SK-N-SH (cell line): ENCODE results near the gene SPATA12. TPM values are rescaled to one million over a fixed set of nuclear protein-coding genes. Genes with fewer than 3 reads are reported as not detected.
A peak's percentile ranks its signal among the peaks of the same experiment; 100 is the strongest.

ENCODE experiments used
- CTCF ChIA-PET: fragments of 300-600, 350-600 bp; formaldehyde crosslinking; extraction: SDS; loops from one replicate; lab custom pipeline; 2021; lab: Yijun Ruan, JAX
- POLR2A ChIA-PET: fragments of 350-600 bp; sonication (Branson Sonifier 250); formaldehyde crosslinking; extraction: SDS; loops from one replicate; lab custom pipeline; 2020; ENCODE audit warnings: antibody characterized with exemption, inconsistent platforms; lab: Yijun Ruan, JAX
- DNase-seq: peaks from one replicate; pipeline ENCODE4 v3.0.0; 2012
- H2AFZ ChIP-seq: fragments of 200-600 bp; sonication (generic); 2 replicates; pipeline ENCODE4 v1.8.1; 2016; ENCODE audit warnings: antibody characterized with exemption, mild to moderate bottlenecking, low read depth
- H3F3A ChIP-seq: fragments of 200-600 bp; sonication (generic); replicated peaks from 2 replicates; pipeline ENCODE3; 2016; ENCODE audit warnings: antibody characterized with exemption, mild to moderate bottlenecking; ENCODE audit not compliant: insufficient read depth
- H3K27ac ChIP-seq, 2 experiments: fragments of 200-500 bp in 1 of 2; fragments of 200-600 bp in 1 of 2; sonication (Bioruptor generic) in 1 of 2; sonication (generic), shearing (Covaris generic) in 1 of 2; 2 replicates each; pipeline versions ENCODE4 v1.5.1 to v1.6.1; 2014 to 2016; ENCODE audit warnings: low read depth in 2 of 2, inconsistent platforms in 1 of 2, low read length in 1 of 2, mild to moderate bottlenecking in 1 of 2, mixed read lengths in 1 of 2
- H3K27me3 ChIP-seq: fragments of 200-600 bp; sonication (generic), shearing (Covaris generic); 2 replicates; pipeline ENCODE4 v1.6.1; 2016; ENCODE audit warnings: mixed run types; ENCODE audit not compliant: insufficient read depth
- H3K36me3 ChIP-seq, 2 experiments: fragments of 200-500 bp in 1 of 2; fragments of 200-600 bp in 1 of 2; sonication (Bioruptor generic) in 1 of 2; sonication (generic) in 1 of 2; replicated peaks in 1 of 2; 2 replicates each; pipeline versions ENCODE3 to v1.5.1; 2014 to 2016; ENCODE audit warnings: low read length in 1 of 2, mild to moderate bottlenecking in 1 of 2; ENCODE audit not compliant: insufficient read depth in 2 of 2, control insufficient read depth in 1 of 2
- H3K4me1 ChIP-seq, 2 experiments: fragments of 200-500 bp in 1 of 2; fragments of 200-600 bp in 1 of 2; sonication (Bioruptor generic) in 1 of 2; sonication (generic), shearing (Covaris generic) in 1 of 2; 2 replicates each; pipeline versions ENCODE4 v1.5.1 to v1.6.1; 2014 to 2016; ENCODE audit warnings: low read depth in 1 of 2, low read length in 1 of 2, mixed run types in 1 of 2; ENCODE audit not compliant: insufficient read depth in 2 of 2, control insufficient read depth in 1 of 2
- H3K4me2 ChIP-seq: fragments of 200-600 bp; sonication (generic), shearing (Covaris generic); 2 replicates; pipeline ENCODE4 v1.6.1; 2017; ENCODE audit warnings: mixed run types
- H3K4me3 ChIP-seq, 2 experiments: fragments of 200-500 bp in 1 of 2; fragments of 200-600 bp in 1 of 2; sonication (Bioruptor generic) in 1 of 2; sonication (generic), shearing (Covaris generic) in 1 of 2; 2 replicates each; pipeline versions ENCODE4 v1.5.1 to v1.8.1; 2014 to 2016; ENCODE audit warnings: low read depth in 2 of 2, inconsistent platforms in 1 of 2, low read length in 1 of 2, mild to moderate bottlenecking in 1 of 2, mixed read lengths in 1 of 2, moderate library complexity in 1 of 2
- H3K79me2 ChIP-seq: fragments of 200-600 bp; sonication (generic); 2 replicates; pipeline ENCODE4 v1.8.1; 2017; ENCODE audit warnings: mild to moderate bottlenecking; ENCODE audit not compliant: insufficient read depth
- H3K9ac ChIP-seq: fragments of 200-600 bp; sonication (generic); 2 replicates; pipeline ENCODE4 v1.6.1; 2017; ENCODE audit warnings: mixed run types
- H3K9me2 ChIP-seq: fragments of 200-600 bp; sonication (generic); 2 replicates; pipeline ENCODE4 v1.6.1; 2017; ENCODE audit warnings: mixed run types
- H3K9me3 ChIP-seq: fragments of 200-600 bp; sonication (generic); 2 replicates; pipeline ENCODE4 v1.6.1; 2017; ENCODE audit warnings: mixed run types, mild to moderate bottlenecking, moderate library complexity
- H4K20me1 ChIP-seq: fragments of 200-600 bp; sonication (generic); 2 replicates; pipeline ENCODE4 v1.6.1; 2017; ENCODE audit warnings: mild to moderate bottlenecking, mixed run types; ENCODE audit not compliant: insufficient read depth
- EP300 ChIP-seq, 2 experiments: IDR thresholded peaks; 2 replicates each; pipeline versions ENCODE4 v1.4.0 to v1.6.1; 2012; ENCODE audit warnings: borderline replicate concordance in 1 of 2, low read depth in 1 of 2, low read length in 1 of 2
- EZH2phosphoT487 ChIP-seq: fragments of 200-600 bp; sonication (generic); IDR thresholded peaks from 2 replicates; pipeline ENCODE4 v1.6.1; 2017; ENCODE audit warnings: low read depth, mixed run types, mild to moderate bottlenecking, antibody characterized with exemption, moderate library complexity, borderline replicate concordance
- FOSL2 ChIP-seq: IDR thresholded peaks from 2 replicates; pipeline ENCODE4 v1.4.0; 2012; ENCODE audit warnings: low read depth, mild to moderate bottlenecking, moderate library complexity, borderline replicate concordance
- GABPA ChIP-seq: IDR thresholded peaks from 2 replicates; pipeline ENCODE4 v1.4.0; 2012; ENCODE audit warnings: low read depth, mild to moderate bottlenecking
- JUND ChIP-seq: IDR thresholded peaks from 2 replicates; pipeline ENCODE4 v1.4.0; 2012
- NFIC ChIP-seq: IDR thresholded peaks from 2 replicates; pipeline ENCODE4 v1.4.0; 2012; ENCODE audit warnings: borderline replicate concordance
- POLR2AphosphoS5 ChIP-seq: IDR thresholded peaks from 2 replicates; pipeline ENCODE4 v1.6.1; 2012; ENCODE audit warnings: low read depth, low read length
- REST ChIP-seq: IDR thresholded peaks from 2 replicates; pipeline ENCODE4 v1.6.1; 2012; ENCODE audit warnings: mild to moderate bottlenecking, low read depth, low read length, moderate library complexity
- RXRA ChIP-seq: IDR thresholded peaks from 2 replicates; pipeline ENCODE4 v1.4.0; 2012; ENCODE audit warnings: low read depth, mild to moderate bottlenecking, borderline replicate concordance
- SMC3 ChIP-seq: IDR thresholded peaks from 2 replicates; pipeline ENCODE4 v1.6.1; 2012; ENCODE audit warnings: low read depth, low read length, improper control_type of control experiment
- TCF12 ChIP-seq: IDR thresholded peaks from 2 replicates; pipeline ENCODE4 v1.4.0; 2012
- WGBS: methylation state at CpG from one replicate; pipeline ENCODE4 v1.1.6; 2017; ENCODE audit warnings: low lambda C conversion rate; 5-methylcytosine and 5-hydroxymethylcytosine counted together
- polyA plus RNA-seq, 3 experiments: library from polyadenylated mRNA; depleted of rRNA; stranded (reverse); fragments of >200 nt; gene quantifications; 2 replicates each; pipeline ENCODE4 v1.2.3, GENCODE V29; 2012
- TF ChIP-seq, protein P1 (sequence below): IDR thresholded peaks from 2 replicates; pipeline ENCODE4 v1.4.0; 2012; ENCODE audit warnings: low read depth, borderline replicate concordance
- TF ChIP-seq, protein P2 (sequence below): IDR thresholded peaks from 2 replicates; pipeline ENCODE4; 2012

The SPATA12 gene
- polyA plus RNA-seq, 1 of the 3 experiments (the other 2 are of a cell fraction): 0.33 TPM

GRCh38 chr3:57068437-57069089 lies 8.1 kb downstream of the SPATA12 start:
- Histone ChIP-seq H3K4me2 (peak overlapping the region; percentile 50; the same call in 1 of the 2 replicates), H3K9me3 (no peaks in the 10 kb centered on the region), H3K9ac (no peak overlapping the region), H3K9me2 (no peaks in the 10 kb centered on the region), H3K4me3 (no peak overlapping the region), H3K79me2 (no peaks in the 10 kb centered on the region), H3K36me3 (no peaks in the 10 kb centered on the region), H3F3A (peaks cover 4% of the 10 kb centered on the region), H4K20me1 (no peaks in the 10 kb centered on the region), H3K4me1 (peaks cover 2 to 5% of the 10 kb centered on the region in 2 experiments; a peak in 3 of 4 replicates), H2AFZ (peak overlapping the region; percentile 21; the same call in 1 of the 2 replicates), H3K27me3 (no peaks in the 10 kb centered on the region), H3K27ac (peak overlapping the region; percentile 1 to 55; a peak in 3 of 4 replicates)
- ChIA-PET POLR2A (no interaction called here), CTCF (interaction anchor here (1.1 kb wide), 1 partner anchor 80 kb away, joined by 3 read pairs; no protein-coding TSS in a partner anchor)
- TF ChIP-seq TCF12: peak; percentile 57; the same call in 1 of the 2 replicates
- TF ChIP-seq EZH2phosphoT487: no peak
- no peak for TF ChIP-seq GABPA
- TF ChIP-seq JUND: peak; percentile 56
- TF ChIP-seq, protein P1, sequence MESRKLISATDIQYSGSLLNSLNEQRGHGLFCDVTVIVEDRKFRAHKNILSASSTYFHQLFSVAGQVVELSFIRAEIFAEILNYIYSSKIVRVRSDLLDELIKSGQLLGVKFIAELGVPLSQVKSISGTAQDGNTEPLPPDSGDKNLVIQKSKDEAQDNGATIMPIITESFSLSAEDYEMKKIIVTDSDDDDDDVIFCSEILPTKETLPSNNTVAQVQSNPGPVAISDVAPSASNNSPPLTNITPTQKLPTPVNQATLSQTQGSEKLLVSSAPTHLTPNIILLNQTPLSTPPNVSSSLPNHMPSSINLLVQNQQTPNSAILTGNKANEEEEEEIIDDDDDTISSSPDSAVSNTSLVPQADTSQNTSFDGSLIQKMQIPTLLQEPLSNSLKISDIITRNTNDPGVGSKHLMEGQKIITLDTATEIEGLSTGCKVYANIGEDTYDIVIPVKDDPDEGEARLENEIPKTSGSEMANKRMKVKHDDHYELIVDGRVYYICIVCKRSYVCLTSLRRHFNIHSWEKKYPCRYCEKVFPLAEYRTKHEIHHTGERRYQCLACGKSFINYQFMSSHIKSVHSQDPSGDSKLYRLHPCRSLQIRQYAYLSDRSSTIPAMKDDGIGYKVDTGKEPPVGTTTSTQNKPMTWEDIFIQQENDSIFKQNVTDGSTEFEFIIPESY: no peak
- TF ChIP-seq EP300 (IDR thresholded peaks at IDR 0.05; ENCODE audit: borderline replicate concordance in 1 of 2, low read depth in 1 of 2, low read length in 1 of 2): 0 out of 4 replicates have a peak, but pooled peaks of 1 of the 2 experiments have one; percentile 40
- TF ChIP-seq, protein P2, sequence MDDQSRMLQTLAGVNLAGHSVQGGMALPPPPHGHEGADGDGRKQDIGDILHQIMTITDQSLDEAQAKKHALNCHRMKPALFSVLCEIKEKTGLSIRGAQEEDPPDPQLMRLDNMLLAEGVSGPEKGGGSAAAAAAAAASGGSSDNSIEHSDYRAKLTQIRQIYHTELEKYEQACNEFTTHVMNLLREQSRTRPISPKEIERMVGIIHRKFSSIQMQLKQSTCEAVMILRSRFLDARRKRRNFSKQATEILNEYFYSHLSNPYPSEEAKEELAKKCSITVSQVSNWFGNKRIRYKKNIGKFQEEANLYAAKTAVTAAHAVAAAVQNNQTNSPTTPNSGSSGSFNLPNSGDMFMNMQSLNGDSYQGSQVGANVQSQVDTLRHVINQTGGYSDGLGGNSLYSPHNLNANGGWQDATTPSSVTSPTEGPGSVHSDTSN: peak; percentile 34
- TF ChIP-seq POLR2AphosphoS5: no peak
- 0 out of 2 replicates have a peak, but pooled peaks have one; percentile 7 for TF ChIP-seq REST
- TF ChIP-seq RXRA: peak; percentile 90
- TF ChIP-seq NFIC: peak; percentile 52
- no peak for TF ChIP-seq SMC3
- TF ChIP-seq FOSL2: peak; percentile 49
- no peak for DNase-seq
- WGBS: 62% methylated on average over 11 of the region's 11 CpGs
